HUES6 (cell line): Measurements from ENCODE around the gene EPB41L4B.

Experiments
- H3K27ac ChIP-seq: 2 replicates; pipeline ENCODE4 v1.7.0; 2013; ENCODE audit warnings: low read depth, mild to moderate bottlenecking, low read length, inconsistent platforms
- H3K27me3 ChIP-seq: 2 replicates; pipeline ENCODE4 v1.6.1; 2013; ENCODE audit warnings: low read length; ENCODE audit not compliant: control insufficient read depth, insufficient read depth
- H3K36me3 ChIP-seq: 2 replicates; pipeline ENCODE4 v1.6.1; 2013; ENCODE audit warnings: low read length; ENCODE audit not compliant: control insufficient read depth, insufficient read depth
- H3K4me1 ChIP-seq: 2 replicates; pipeline ENCODE4 v1.6.1; 2013; ENCODE audit warnings: low read length; ENCODE audit not compliant: control insufficient read depth, insufficient read depth
- H3K4me3 ChIP-seq: 2 replicates; pipeline ENCODE4 v1.5.1; 2013; ENCODE audit warnings: low read depth, low read length
- H3K9ac ChIP-seq: one replicate; pipeline ENCODE4 v1.6.1; 2013; ENCODE audit warnings: mild to moderate bottlenecking, low read length
- H3K9me3 ChIP-seq: 2 replicates; pipeline ENCODE4 v1.6.1; 2013; ENCODE audit warnings: low read depth, low read length; ENCODE audit not compliant: control insufficient read depth, insufficient read depth

EPB41L4B gene

DNA sequence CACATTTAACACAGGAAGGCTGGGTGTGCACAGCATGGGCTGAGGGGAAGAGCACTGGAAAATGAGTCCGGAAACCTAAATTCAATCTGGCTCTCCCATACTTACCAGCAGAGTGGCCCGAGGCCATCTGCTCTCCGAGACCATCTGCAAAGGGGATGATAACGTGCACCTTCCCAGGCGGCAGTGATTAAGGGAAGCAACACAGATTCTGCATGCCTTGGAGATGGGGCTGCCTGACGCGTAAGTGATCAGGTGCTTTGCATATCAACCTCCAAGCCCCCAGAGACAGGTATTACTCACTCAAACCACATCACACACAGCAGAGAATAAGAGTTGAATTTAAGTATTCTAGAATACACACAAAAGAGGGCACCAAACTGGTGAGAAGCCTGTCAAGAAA lies 9.1 kb downstream of the EPB41L4B start:
- Histone ChIP-seq H3K9me3 (no peaks in the 10 kb centered on the region), H3K4me1 (peaks cover 48% of the 10 kb centered on the region), H3K27ac (no peak overlapping the region), H3K9ac (no peak overlapping the region), H3K36me3 (no peaks in the 10 kb centered on the region), H3K27me3 (no peaks in the 10 kb centered on the region), H3K4me3 (no peak overlapping the region)

DNA sequence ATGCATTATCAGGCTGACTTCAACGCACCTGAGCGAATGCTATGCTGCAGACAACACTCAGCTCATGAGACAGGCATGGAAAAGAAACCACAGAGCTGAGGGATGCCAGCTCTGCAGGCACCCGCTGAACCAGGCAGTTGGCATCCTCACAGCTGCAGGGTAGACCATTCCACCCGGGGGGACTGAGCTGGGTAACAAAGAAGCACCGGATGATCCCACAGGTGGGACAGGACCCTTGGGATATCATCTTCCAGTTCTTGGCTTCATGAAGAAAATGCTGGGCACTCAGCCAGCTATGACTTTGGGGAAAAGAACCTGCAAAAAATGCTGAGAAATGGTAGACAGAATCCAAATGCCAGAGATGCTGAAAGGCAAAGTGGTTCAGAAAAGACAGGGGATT lies 9.6 kb downstream of the EPB41L4B start:
- Histone ChIP-seq H3K4me3 (no peak overlapping the region), H3K36me3 (no peaks in the 10 kb centered on the region), H3K9me3 (no peaks in the 10 kb centered on the region), H3K4me1 (peaks cover 45% of the 10 kb centered on the region), H3K27ac (no peak overlapping the region), H3K9ac (no peak overlapping the region), H3K27me3 (no peaks in the 10 kb centered on the region)

DNA sequence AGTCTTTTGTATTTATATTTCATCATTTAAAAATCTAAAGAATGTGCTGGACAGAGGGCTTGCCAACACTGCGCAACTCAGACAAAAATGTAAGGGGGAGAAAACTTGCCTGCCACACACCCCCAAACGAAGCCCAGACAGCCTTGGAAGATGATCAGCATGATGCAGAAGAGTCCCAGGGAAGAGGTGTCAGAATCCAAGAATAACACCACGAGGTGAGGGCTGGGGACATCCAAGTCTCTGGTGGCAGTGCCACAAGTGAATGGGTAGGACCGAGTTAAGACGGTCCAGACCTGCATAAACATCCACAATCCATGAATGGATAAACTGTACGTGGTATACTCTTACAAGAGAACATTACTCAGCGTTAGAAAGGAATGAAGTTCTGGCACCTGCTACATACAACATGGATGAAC lies 10.4 kb downstream of the EPB41L4B start:
- Histone ChIP-seq H3K27ac (no peak overlapping the region), H3K4me1 (peaks cover 39% of the 10 kb centered on the region), H3K4me3 (no peak overlapping the region), H3K9me3 (no peaks in the 10 kb centered on the region), H3K27me3 (no peaks in the 10 kb centered on the region), H3K36me3 (no peaks in the 10 kb centered on the region), H3K9ac (no peak overlapping the region)

DNA sequence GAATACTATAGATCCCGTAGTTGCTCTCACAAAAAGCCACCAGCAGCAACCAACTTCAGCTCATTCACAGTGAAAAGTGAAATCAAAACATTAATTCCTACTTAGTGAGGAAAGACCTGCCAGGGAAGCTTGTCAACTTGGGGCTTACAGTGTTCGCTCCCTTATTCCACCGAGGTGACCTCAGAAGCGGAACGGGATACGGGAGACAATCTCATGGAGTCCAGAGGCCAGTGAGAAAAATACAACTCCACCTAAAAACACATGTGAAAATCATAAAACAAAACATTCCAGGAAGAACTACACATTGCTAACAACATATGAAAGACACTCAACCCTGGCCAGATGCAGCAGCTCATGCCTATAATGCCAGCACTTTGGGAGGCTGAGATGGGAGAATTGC lies 11.6 kb downstream of the EPB41L4B start:
- Histone ChIP-seq H3K9me3 (no peaks in the 10 kb centered on the region), H3K36me3 (no peaks in the 10 kb centered on the region), H3K4me1 (peaks cover 27% of the 10 kb centered on the region), H3K4me3 (no peak overlapping the region), H3K9ac (no peak overlapping the region), H3K27me3 (no peaks in the 10 kb centered on the region), H3K27ac (no peak overlapping the region)

DNA sequence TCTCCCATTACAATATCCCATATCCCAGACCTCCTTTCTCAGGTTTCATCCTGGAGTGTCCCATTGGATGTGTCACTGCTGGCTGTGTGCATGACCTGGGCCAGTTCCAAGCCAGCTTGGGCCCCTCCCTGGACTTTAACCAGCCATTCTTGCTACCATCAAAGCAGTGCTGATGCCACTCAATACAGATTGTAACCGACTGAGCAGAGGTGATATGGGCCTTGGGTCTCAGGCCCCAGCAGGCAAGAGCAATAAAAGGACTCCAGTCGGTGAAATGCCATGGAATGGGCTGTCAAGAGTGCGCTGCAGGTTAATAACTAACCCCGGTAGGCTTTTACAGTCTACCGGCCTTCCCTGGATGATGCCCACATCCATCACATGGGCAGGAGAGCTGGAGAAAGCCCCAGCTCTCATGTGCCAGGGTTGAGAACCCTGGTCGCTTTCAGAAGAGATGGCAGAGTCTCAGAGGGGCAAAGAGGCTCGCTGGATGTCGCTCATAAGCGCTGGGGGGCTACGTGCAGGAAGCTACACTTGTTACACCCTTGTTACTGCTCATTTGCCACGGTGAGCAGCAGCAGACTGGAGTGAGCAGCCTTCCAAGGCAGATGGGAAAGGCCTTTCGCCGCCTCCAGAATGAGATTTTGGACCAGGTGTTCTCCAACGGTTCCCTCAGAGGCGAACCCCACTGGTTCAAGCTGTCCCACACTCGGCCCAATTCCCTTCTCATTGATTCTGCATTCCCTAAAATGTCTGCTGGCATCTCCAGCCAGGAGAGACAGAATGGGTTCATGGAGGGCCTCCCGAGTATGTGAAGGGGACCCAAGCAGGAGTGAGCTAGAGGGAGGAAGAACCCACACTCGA lies 13.2 kb downstream of the EPB41L4B start:
- Histone ChIP-seq H3K4me3 (no peak overlapping the region), H3K27ac (no peak overlapping the region), H3K9me3 (no peaks in the 10 kb centered on the region), H3K36me3 (no peaks in the 10 kb centered on the region), H3K27me3 (no peaks in the 10 kb centered on the region), H3K4me1 (peaks cover 12% of the 10 kb centered on the region), H3K9ac (no peak overlapping the region)

DNA sequence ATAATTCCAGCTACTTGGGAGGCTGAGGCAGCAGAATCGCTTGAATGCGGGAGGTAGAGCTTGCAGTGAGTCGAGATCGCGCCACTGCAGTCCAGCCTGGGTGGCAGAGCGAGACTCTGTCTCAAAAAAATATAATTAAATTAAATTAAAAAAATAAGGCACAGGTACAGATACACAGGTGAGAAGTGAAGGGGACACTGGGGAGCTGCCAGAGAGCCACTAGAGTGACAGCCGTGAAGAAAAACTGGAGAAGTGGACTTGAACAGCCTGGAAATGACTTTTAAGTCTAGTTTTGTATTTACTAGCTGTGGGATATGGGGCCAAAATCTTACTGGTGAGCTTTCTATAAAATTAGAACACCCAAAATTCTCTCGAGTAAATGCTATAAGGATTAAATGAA lies 15.1 kb downstream of the EPB41L4B start:
- no peak overlapping the region for H3K27ac ChIP-seq
- no peak overlapping the region for H3K9ac ChIP-seq
- no peaks in the 10 kb centered on the region for H3K36me3 ChIP-seq
- no peak overlapping the region for H3K4me3 ChIP-seq
- no peaks in the 10 kb centered on the region for H3K9me3 ChIP-seq
- H3K27me3 ChIP-seq, result no peaks in the 10 kb centered on the region
- H3K4me1 ChIP-seq, result no peaks in the 10 kb centered on the region

DNA sequence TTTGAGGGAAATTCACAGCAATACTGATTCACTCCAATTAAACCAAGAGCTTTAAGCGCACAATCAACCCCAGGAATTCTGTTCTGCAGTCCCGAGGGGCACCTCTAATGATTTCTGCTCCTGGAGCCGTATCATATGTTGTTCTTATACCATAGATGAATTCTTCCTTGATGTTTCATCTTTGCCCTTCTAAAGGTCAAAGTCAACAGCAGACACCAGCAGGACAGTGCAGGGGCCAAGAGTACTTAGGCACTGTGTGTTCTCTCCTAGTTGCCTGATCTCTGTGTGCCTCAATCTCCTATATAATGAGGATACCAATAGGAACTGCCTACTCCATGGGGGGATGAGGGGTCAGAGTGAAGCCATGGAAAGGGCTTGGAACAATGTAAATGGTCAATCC lies 16.5 kb downstream of the EPB41L4B start:
- Histone ChIP-seq H3K36me3 (no peaks in the 10 kb centered on the region), H3K27ac (no peak overlapping the region), H3K9ac (no peak overlapping the region), H3K9me3 (no peaks in the 10 kb centered on the region), H3K4me3 (no peak overlapping the region), H3K27me3 (no peaks in the 10 kb centered on the region), H3K4me1 (no peaks in the 10 kb centered on the region)

DNA sequence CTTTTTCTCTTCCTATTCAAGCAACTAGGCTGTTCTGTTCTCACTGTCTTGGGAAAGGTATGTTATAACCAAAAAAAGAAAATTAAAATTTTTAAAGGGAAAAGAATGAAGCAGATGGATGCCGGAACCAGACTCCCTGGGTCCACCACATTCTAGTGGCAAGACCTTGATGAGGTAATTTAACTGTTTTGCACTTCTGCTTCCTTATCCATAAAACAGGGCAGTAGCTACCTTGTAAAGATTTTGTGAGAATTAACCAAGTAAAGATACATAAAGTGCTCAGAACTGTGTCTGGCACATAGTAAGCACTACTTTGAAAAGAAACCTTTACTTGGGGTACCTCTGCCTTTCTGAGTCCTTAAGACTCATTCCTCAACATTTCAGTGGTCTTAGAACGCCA lies 17.0 kb downstream of the EPB41L4B start:
- Histone ChIP-seq H3K4me1 (no peaks in the 10 kb centered on the region), H3K9me3 (no peaks in the 10 kb centered on the region), H3K27ac (no peak overlapping the region), H3K36me3 (no peaks in the 10 kb centered on the region), H3K9ac (no peak overlapping the region), H3K27me3 (no peaks in the 10 kb centered on the region), H3K4me3 (no peak overlapping the region)

DNA sequence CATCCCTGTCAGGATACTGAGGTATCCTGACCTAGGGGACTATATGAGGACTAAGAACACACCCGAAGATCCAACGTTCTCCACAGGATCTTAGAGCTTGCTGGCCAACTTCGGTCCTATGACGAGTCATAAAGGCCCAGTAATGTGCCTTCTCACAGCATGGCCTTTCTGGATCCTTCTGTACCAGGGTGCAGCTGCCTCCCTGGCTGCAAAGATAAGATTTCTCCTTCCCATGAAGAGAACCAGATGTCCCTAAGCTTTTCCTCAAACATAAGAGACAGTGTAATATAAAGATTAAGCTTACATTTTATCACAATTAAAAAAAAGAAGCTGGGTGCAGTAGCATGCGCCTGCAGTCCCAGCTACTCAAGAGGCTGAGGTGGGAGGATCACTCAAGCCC lies 18.3 kb downstream of the EPB41L4B start:
- Histone ChIP-seq H3K4me1 (no peaks in the 10 kb centered on the region), H3K27me3 (no peaks in the 10 kb centered on the region), H3K4me3 (no peak overlapping the region), H3K36me3 (no peaks in the 10 kb centered on the region), H3K27ac (no peak overlapping the region), H3K9ac (no peak overlapping the region), H3K9me3 (no peaks in the 10 kb centered on the region)

DNA sequence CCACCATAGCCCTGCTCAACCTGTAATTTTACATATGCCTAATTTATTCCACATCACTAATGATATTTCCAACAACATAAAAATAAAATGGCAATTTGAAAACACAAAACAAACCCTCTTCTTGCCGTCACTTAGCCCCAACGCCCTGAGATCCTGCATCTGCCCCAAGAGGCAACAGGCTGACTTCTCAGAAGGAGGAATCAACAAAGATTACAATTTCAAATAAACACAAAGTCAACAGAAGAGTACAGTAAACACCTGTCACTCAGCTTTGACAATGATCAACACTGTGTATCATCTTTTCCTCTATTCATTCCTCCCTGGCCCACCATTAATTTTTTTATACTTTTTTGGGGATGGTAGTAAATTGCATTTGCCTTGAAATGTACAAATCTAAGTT lies 19.8 kb downstream of the EPB41L4B start:
- Histone ChIP-seq H3K4me3 (no peak overlapping the region), H3K36me3 (no peaks in the 10 kb centered on the region), H3K9ac (no peak overlapping the region), H3K27ac (no peak overlapping the region), H3K27me3 (no peaks in the 10 kb centered on the region), H3K9me3 (no peaks in the 10 kb centered on the region), H3K4me1 (no peaks in the 10 kb centered on the region)

DNA sequence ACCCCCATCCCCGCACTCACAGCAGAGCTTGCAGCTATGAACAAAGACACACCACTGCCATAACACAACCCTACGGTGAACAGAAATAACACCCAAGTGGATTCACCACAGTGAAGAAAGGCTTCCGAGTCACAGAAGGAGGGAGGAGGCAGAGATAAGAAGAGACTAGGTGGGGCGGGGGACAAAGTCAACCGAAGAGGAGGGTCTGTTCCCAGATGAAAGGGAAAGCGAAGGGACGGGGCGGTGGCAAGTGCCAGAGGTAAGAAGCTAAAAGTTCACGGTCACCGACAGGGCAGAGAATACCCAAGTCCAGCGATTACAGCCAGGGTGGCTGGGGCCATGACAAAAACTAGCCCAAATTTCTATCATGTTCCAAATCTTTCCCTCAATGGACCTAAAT lies 21.0 kb downstream of the EPB41L4B start:
- no peaks in the 10 kb centered on the region for H3K27me3 ChIP-seq

More for the DNA sequence above, 21.0 kb downstream of the EPB41L4B start:
- Histone ChIP-seq H3K27ac (no peak overlapping the region), H3K4me3 (no peak overlapping the region), H3K9ac (no peak overlapping the region), H3K36me3 (no peaks in the 10 kb centered on the region), H3K9me3 (no peaks in the 10 kb centered on the region), H3K4me1 (no peaks in the 10 kb centered on the region)
